Activated T-cell treated with anti-CD3 and anti-CD28 coated beads, Interleukin-2, amount 50 U/mL, for 4 hours (primary cell): ENCODE data around the gene FTO. TPM values are rescaled to one million over a fixed set of nuclear protein-coding genes. Genes with fewer than 3 reads are reported as not detected.
A peak's percentile ranks its signal among the peaks of the same experiment; 100 is the strongest.
"Not testable (repeated sequence)": the region's sequence is repeated elsewhere in the genome, so short reads cannot be mapped to it uniquely, and the experiment has no call there.

Experiments used
- ATAC-seq, 2 donors: fragments of 200-7000 bp; cut with Tn5 transposase; one replicate each; pipeline ENCODE4 v1.10.0; 2021
- DNase-seq: peaks from one replicate; pipeline ENCODE4 v3.0.0-alpha.2; 2020
- H3K27me3 Mint-ChIP-seq: one replicate; pipeline ENCODE4 v1.8.0; 2021; ENCODE audit warnings: low read depth, mixed read lengths
- H3K36me3 Mint-ChIP-seq: one replicate; pipeline ENCODE4 v1.8.0; 2022; ENCODE audit warnings: mixed read lengths; ENCODE audit not compliant: insufficient read depth
- H3K4me1 Mint-ChIP-seq: one replicate; pipeline ENCODE4 v1.8.0; 2021; ENCODE audit warnings: low read depth, mixed read lengths
- H3K4me3 Mint-ChIP-seq: one replicate; pipeline ENCODE4 v1.8.0; 2021; ENCODE audit warnings: mild to moderate bottlenecking, moderate library complexity, mixed read lengths
- H3K9me3 Mint-ChIP-seq: one replicate; pipeline ENCODE4 v1.8.0; 2021; ENCODE audit warnings: mixed read lengths
- total RNA-seq, 3 donors: library from RNA; stranded (reverse); gene quantifications; one replicate each; pipeline ENCODE4 v1.2.1, GENCODE V29; 2021

FTO gene
- total RNA-seq, 3 donors from 2014 or later = 41.3 to 47.8 (median 43.1) TPM

DNA sequence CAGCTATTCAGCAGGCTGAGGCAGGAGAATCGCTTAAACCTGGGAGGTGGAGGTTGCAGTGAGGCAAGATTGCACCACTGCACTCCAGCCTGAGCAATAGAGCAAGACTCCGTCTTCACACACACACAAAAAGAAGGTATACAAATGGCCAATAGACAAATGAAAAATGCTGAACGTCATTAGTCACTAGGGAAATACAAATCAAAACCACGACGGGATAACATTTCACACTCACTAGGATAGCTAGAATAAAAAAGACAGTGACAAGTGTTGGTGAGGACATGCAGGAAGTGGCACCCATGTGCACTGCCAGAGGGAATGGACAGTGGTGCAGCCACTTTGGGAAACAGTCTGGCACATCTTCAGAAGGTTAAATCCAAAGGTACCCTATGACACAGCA, 172.9 kb downstream of the FTO start:
- no peaks in the 10 kb centered on the region for H3K9me3 Mint-ChIP-seq
- DNase-seq (no peak), ATAC-seq (no peak)
- no peak overlapping the region for H3K4me3 Mint-ChIP-seq
- H3K36me3 Mint-ChIP-seq = peaks cover 30% of the 10 kb centered on the region
- no peaks in the 10 kb centered on the region for H3K4me1 Mint-ChIP-seq
- H3K27me3 Mint-ChIP-seq = no peaks in the 10 kb centered on the region

DNA sequence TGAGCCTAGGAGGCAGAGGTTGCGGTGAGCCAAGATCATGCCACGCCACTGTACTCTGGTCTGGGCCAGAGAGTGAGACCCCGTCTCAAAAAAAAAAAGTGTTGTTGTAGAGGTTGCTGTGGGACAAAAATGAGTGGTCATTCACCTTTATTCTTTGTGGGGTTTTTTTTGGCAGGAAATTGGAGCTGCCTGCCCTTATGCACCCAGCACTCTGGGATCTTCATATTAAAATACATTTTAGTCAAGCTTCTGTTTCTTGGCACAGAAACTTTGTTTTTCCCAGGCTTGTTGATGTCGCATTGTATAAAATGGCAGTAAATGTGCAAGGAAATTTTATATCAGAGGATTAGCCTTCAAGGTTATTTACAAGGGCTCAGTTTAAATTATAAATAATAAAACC, 174.3 kb downstream of the FTO start:
- H3K4me3 Mint-ChIP-seq = no peak overlapping the region
- DNase-seq (no peak), ATAC-seq (no peak)
- H3K4me1 Mint-ChIP-seq = no peaks in the 10 kb centered on the region
- H3K9me3 Mint-ChIP-seq = no peaks in the 10 kb centered on the region
- H3K36me3 Mint-ChIP-seq = peaks cover 27% of the 10 kb centered on the region
- H3K27me3 Mint-ChIP-seq = no peaks in the 10 kb centered on the region

DNA sequence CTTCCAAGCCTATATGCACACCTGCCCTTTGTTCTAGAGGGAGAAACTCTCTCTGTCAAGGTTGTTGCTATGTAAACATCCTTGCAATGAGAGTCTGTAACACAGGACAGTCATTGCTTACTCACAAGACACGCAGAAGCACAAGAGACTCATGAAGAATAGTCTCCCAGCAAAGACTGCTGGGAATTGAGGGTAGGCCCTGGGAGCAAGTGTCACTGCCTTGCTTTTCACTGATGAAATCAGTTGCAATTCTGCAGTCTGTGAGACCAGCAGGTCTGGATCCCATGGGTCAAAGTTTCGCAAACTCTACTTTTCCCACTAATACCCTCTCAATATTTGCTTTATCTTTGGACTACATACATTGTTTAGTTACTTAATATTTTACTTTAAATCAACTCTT, 177.4 kb downstream of the FTO start:
- no peaks in the 10 kb centered on the region for H3K9me3 Mint-ChIP-seq
- ATAC-seq (no peak), DNase-seq (no peak)
- H3K4me3 Mint-ChIP-seq = no peak overlapping the region
- H3K36me3 Mint-ChIP-seq = peaks cover 32% of the 10 kb centered on the region
- H3K27me3 Mint-ChIP-seq = no peaks in the 10 kb centered on the region
- no peaks in the 10 kb centered on the region for H3K4me1 Mint-ChIP-seq

DNA sequence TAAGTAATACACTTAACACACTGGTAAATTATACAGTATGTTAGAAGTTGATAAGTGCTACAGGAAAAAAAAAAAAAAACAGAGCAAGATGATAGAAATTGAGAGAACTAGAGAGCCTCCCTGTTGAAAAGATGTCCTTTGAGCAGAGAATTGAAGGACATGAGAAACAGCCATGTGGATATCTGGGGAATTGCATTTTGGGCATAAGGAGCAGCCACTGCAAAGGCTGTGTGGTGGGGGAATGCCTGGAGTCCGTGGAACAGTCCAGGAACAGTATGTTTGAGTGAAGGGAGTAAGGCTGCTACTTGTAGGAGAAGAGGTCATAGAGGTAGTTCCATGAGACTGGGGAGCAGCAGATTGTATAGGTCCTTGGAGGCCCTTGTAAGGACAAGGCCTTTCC, 178.4 kb downstream of the FTO start:
- Mint-ChIP-seq H3K4me3 (no peak overlapping the region), H3K4me1 (no peaks in the 10 kb centered on the region), H3K9me3 (no peaks in the 10 kb centered on the region), H3K27me3 (no peaks in the 10 kb centered on the region), H3K36me3 (peaks cover 40% of the 10 kb centered on the region)
- ATAC-seq (no peak), DNase-seq (no peak)

DNA sequence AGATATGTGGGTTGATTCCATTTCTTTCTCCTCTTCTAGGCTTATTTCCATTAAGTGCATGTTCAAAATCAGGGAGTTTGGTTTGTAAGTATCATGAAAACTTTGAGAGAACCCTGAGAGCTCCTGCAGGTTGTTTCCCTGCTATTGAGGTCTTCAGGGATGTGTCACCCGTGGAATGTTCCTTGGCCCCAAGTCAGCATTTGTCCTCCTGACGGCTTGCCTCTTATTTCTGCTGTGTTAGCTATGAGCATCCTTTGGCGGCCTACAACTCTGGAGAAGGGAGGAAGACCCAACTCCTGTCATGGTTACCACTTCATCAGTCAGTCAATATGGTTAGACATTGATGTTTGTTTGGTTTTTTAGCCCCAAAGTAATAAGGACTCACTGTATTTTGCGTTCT, 180.8 kb downstream of the FTO start:
- ATAC-seq (no peak), DNase-seq (no peak)
- Mint-ChIP-seq H3K4me3 (no peak overlapping the region), H3K27me3 (no peaks in the 10 kb centered on the region), H3K4me1 (no peaks in the 10 kb centered on the region), H3K9me3 (no peaks in the 10 kb centered on the region), H3K36me3 (peaks cover 44% of the 10 kb centered on the region)

DNA sequence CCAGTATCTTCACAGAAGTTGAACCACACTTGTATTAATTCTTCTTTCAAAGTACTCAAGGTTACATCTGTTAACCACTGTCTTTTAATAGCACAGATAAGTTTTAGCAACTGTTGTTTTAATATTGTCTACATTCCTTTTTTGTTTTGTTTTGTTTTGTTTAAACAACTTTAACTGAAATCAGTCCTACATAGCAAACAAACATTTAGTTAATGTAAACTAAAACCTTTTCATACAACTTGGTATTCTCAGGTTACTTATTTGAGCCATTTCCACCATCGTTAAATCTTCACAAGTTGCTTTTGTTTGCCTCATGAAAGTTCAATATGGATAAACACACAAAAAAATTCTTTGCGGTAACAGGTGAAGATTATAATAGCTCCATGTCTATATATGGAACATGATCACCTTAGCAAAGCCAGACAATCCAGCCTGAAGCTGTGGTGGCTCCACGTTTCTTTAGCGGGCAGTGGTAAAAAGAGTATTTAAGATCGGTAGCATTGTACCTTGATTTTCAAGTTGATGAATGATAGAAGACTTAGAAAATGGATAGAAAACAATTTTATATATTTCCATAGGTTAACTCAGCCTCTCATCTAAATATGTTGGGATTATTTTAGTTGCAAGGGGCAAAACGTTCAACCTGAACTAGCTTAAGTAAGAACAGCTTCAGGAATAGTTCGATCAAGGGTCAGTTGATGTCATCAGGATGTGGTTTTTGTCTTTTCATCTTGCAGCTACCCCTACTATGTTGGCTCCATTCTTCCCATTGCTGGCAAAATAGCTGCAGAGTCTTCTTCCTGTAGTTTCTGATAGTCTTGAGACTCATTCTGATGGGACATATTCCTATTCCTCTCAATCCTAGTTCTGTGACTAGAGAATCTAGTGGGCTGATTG, 182.8 kb downstream of the FTO start:
- Mint-ChIP-seq H3K4me3 (no peak overlapping the region), H3K9me3 (no peaks in the 10 kb centered on the region), H3K36me3 (peaks cover 39% of the 10 kb centered on the region), H3K27me3 (no peaks in the 10 kb centered on the region), H3K4me1 (no peaks in the 10 kb centered on the region)
- ATAC-seq (no peak), DNase-seq (no peak)

DNA sequence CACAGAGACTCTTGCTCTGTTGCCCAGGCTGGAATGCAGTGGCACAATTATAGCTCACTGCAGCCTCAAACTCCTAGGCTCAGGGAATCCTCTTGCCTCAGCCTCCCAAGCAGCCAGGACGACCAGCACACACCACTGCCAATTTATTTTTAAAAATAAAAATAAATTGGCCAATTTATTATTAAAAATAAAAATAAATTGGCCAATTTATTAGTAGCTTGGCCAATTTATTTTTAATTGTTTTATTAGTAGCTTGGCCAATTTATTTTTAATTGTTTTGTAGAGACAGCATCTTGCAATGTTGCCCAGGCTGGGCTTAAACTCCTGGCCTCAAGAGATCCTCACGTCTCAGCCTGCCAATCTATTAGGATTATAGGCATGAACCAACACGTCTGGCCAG, 184.3 kb downstream of the FTO start:
- no peak for ATAC-seq
- DNase-seq = no peak
- H3K9me3 Mint-ChIP-seq = no peaks in the 10 kb centered on the region
- no peaks in the 10 kb centered on the region for H3K27me3 Mint-ChIP-seq
- no peak overlapping the region for H3K4me3 Mint-ChIP-seq
- H3K4me1 Mint-ChIP-seq = peaks cover 6% of the 10 kb centered on the region
- H3K36me3 Mint-ChIP-seq = peaks cover 35% of the 10 kb centered on the region

DNA sequence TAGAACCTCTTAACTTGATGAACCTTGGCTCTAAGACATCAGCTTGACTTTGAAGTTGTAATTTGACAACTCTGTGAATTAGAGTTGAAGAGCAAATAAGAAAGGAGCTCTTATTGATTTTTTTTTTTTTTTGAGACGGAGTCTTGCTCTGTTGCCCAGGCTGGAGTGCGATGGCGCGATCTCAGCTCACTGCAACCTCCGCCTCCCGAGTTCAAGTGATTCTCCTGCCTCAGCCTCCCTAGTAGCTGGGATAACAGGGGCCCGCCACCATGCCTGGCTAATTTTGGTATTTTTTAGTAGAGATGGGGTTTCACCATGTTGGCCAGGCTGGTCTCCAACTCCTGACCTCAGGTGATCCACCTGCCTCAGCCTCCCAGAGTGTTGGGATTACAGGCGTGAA, 186.9 kb downstream of the FTO start:
- not testable (repeated sequence) for ATAC-seq, H3K4me3 Mint-ChIP-seq, H3K27me3 Mint-ChIP-seq, H3K9me3 Mint-ChIP-seq, H3K4me1 Mint-ChIP-seq, DNase-seq
- H3K36me3 Mint-ChIP-seq = peaks cover 19% of the 10 kb centered on the region

DNA sequence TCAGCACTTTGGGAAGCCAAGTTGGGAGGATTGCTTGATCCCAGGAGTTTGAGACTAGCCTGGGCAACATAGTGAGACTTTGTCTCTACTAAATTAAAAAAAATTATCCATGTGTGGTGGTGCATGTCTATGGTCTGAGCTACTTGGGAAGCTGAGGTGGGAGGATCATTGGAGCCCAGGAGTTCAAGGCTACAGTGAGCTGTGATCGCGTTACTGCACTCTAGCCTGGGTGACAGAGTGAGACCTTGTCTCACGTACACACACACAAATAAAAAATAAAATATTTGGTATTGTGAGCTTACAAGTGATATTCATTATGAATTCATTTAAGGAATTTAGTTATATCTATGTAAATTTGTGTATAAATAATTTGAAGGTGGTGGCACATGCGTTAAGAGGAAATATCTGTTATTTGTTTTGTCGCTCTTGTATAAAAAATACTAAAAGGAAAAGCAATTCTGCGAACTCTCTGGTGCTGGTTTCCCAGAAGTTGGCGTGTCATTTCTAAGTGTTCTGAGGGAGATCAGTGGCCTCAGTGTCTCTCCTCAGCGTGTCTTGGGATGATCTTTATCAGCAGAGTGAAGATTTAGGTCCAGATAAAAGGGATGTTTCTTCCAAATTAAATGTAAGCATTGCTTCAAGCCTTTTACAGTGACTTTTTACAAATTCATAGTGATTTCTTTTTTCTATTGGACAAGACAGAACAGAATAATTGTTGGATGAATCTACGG, 187.6 kb downstream of the FTO start:
- H3K36me3 Mint-ChIP-seq = peaks cover 12% of the 10 kb centered on the region
- no peaks in the 10 kb centered on the region for H3K9me3 Mint-ChIP-seq
- peaks cover 6% of the 10 kb centered on the region for H3K4me1 Mint-ChIP-seq
- no peaks in the 10 kb centered on the region for H3K27me3 Mint-ChIP-seq
- ATAC-seq (no peak), DNase-seq (no peak)
- H3K4me3 Mint-ChIP-seq = no peak overlapping the region

DNA sequence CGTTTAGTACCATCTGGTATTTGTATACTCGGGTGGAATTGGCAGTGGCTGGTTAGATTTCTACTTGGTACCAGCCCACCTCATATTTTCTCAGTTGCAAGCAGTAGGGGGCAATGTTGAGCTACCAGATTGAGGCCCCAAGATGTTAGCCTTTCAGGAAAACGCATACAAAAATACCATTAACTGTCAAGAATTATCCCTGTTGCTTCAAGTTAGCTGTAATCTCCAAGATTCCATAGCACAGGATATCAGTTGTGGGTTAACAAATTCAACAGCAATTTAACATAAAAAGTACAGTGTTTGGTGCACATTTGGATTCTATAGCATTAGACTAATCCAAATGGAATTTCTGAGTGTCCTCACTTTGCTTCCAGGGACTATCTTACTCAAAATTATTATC, 188.2 kb downstream of the FTO start:
- no peaks in the 10 kb centered on the region for H3K27me3 Mint-ChIP-seq
- peaks cover 6% of the 10 kb centered on the region for H3K4me1 Mint-ChIP-seq
- H3K4me3 Mint-ChIP-seq = no peak overlapping the region
- H3K9me3 Mint-ChIP-seq = no peaks in the 10 kb centered on the region
- H3K36me3 Mint-ChIP-seq = peaks cover 8% of the 10 kb centered on the region
- peak; percentile 26 for DNase-seq
- peak; percentile 25 to 51 for ATAC-seq

DNA sequence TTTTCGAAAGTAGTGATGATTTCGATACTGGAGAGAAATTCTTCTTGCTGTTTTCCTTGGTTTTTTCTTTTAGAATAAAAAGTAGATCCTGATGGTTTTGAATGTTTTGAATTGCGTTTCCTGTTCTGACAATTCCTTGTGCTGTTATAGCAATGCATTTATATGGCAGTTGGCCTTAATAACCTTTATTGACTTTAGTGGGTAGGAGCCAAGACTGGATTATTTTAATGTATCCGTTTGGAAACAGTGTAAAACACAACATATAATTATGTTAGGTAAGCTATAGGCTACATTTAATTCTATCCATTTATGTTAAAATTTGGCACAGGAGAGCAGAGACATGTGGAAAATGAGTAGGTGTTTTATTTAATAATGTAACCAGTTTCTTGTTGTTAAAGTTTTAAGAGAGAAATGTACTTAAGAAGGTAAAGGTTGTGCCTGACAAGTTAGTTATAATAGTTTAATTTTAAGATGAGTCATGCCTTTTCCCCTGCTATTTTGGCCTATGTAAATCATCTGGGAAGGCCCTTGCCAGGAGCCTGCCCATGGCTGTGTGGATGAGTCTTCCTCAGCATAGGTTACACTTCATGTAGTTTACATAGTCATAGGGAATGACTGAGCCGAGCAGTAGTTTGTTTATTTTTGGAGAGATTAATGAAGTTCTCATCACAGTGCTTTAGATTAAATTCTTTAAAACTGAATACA, 189.9 kb downstream of the FTO start:
- H3K4me1 Mint-ChIP-seq = peaks cover 6% of the 10 kb centered on the region
- peaks cover 14% of the 10 kb centered on the region for H3K36me3 Mint-ChIP-seq
- no peaks in the 10 kb centered on the region for H3K9me3 Mint-ChIP-seq
- no peak for DNase-seq
- H3K27me3 Mint-ChIP-seq = no peaks in the 10 kb centered on the region
- H3K4me3 Mint-ChIP-seq = no peak overlapping the region
- ATAC-seq = no peak

DNA sequence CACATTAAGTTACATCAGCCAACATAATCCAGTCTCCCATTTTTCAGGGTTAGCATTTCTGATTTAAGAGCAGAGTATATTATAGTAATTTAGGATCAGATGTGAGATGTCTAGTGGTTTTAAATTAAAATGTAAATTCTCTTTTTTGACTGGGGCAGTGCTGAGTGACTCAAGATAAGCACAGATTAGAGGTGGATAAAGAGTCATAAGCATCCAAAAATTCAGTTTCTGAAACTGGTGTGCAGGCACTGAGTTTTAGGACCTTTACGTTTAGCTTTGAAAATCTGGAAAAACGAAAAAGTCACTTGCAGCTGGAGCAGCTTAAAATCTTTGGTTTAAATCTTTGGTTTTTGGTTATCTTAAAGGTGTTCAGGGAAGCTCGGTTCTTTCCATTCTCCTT, 190.7 kb downstream of the FTO start:
- DNase-seq = no peak
- peaks cover 8% of the 10 kb centered on the region for H3K4me1 Mint-ChIP-seq
- ATAC-seq = no peak
- H3K27me3 Mint-ChIP-seq = no peaks in the 10 kb centered on the region
- no peaks in the 10 kb centered on the region for H3K9me3 Mint-ChIP-seq
- peaks cover 12% of the 10 kb centered on the region for H3K36me3 Mint-ChIP-seq
- no peak overlapping the region for H3K4me3 Mint-ChIP-seq

DNA sequence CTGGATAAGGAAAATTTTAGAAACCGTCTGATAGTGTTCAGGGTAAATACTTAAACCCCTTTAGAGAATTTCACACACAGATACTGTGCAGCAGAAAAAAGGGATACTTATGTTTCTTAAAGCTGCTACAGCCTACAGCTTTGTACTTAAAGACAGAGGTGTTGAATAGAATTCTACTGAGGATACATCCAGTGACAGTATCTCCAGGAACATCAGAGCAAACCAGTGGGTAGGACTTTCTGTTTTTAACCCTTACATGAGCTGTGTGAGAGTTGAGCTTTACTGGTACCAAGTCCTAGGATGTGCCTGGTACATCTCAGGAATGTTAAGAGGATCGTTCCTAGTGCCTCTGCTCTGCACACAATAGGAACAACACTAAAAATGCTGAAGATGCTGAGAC, 191.5 kb downstream of the FTO start:
- Mint-ChIP-seq H3K9me3 (no peaks in the 10 kb centered on the region), H3K4me1 (peaks cover 8% of the 10 kb centered on the region), H3K4me3 (no peak overlapping the region), H3K36me3 (peaks cover 13% of the 10 kb centered on the region), H3K27me3 (no peaks in the 10 kb centered on the region)
- ATAC-seq = no peak
- no peak for DNase-seq

DNA sequence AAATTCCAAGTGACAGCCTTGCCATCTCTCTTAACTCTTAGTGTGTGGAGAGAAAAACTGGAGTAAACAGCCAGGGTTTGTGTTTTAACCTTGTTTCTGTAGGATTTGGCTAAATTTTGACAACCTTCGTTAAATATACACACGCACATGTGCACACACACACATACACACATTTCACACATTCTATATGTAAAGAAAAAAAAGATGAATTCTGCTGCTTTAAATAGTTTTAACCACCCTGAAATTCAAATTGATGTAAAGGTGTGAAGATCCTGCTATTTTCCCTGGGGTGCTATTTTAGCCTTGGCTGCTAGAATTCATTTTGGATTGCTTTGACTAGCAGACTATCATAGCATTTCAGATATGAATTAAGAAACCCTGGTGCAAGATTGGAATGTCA, 191.9 kb downstream of the FTO start:
- Mint-ChIP-seq H3K4me3 (no peak overlapping the region), H3K27me3 (no peaks in the 10 kb centered on the region), H3K36me3 (peaks cover 16% of the 10 kb centered on the region), H3K4me1 (peaks cover 8% of the 10 kb centered on the region), H3K9me3 (no peaks in the 10 kb centered on the region)
- ATAC-seq = no peak
- DNase-seq = no peak
